Psoas muscle (tissue), 8 donors: ENCODE measurements around the gene TMTC2. TPM values are rescaled to one million over a fixed set of nuclear protein-coding genes. Genes with fewer than 3 reads are reported as not detected.

Experiments used
- ATAC-seq, 4 donors: fragments of 200-7000 bp; cut with Tn5 transposase; one replicate each; pipeline ENCODE4 v1.9.1; 2020; ENCODE audit warnings: moderate library complexity in 3 of 4, mild to moderate bottlenecking in 2 of 4
- DNase-seq, 2 donors: peaks; one replicate each; pipeline ENCODE4 v3.0.0-alpha.2; 2020
- H3K27ac ChIP-seq: fragments of 200-600 bp; one replicate; pipeline ENCODE4 v1.8.0; 2022
- H3K27me3 ChIP-seq, 3 donors: fragments of 200-600 bp in 1 of 3; one replicate each; pipeline versions ENCODE4 v1.6.1 to v1.8.0; 2013 to 2022; ENCODE audit warnings: low read length in 2 of 3, mild to moderate bottlenecking in 2 of 3, moderate library complexity in 1 of 3; ENCODE audit not compliant: insufficient read depth in 3 of 3
- H3K36me3 ChIP-seq, 2 donors: fragments of 200-600 bp in 1 of 2; one replicate each; pipeline versions ENCODE4 v1.6.1 to v1.8.0; 2013 to 2022; ENCODE audit warnings: low read depth in 1 of 2, mild to moderate bottlenecking in 1 of 2, moderate library complexity in 1 of 2; ENCODE audit not compliant: insufficient read depth in 1 of 2
- H3K4me1 ChIP-seq: fragments of 200-600 bp; one replicate; pipeline ENCODE4 v1.8.0; 2022
- H3K4me3 ChIP-seq: fragments of 200-600 bp; one replicate; pipeline ENCODE4 v1.8.0; 2022; ENCODE audit warnings: mild to moderate bottlenecking
- H3K9me3 ChIP-seq: fragments of 200-600 bp; one replicate; pipeline ENCODE4 v1.8.0; 2022
- CTCF ChIP-seq: fragments of 200-600 bp; IDR thresholded peaks from one replicate; pipeline ENCODE4 v1.8.0; 2022; ENCODE audit warnings: antibody characterized with exemption
- WGBS, 3 donors: extraction: QIAGEN DNeasy Blood & Tissue Kit; methylation state at CpG; one replicate each; pipeline versions ENCODE4 v1.1.6 to v1.1.7; 2013; 5-methylcytosine and 5-hydroxymethylcytosine counted together
- intact Hi-C, 2 donors: fragments of 100-400 bp; cut with DNase I; formaldehyde crosslinking; loops; one replicate each; pipeline versions ENCODE4 v1.11.0 to v1.14.2; 2022
- polyA plus RNA-seq, 3 donors: library from polyadenylated mRNA; stranded (reverse); fragments of 200-250 nt; gene quantifications; one replicate each; pipeline ENCODE4 v1.2.3, GENCODE V29; 2013
- total RNA-seq, 4 donors: library from RNA; stranded (reverse); fragmentation: NEBNext Ultra II Directional in 2 of 4; extraction: Animal tissue kit (Norgen Biotek cat#: 25700) in 2 of 4; gene quantifications; one replicate each; pipeline versions ENCODE4 v1.2.1 to v1.2.4, GENCODE V29; 2021 to 2023
- donor health status: healthy with polysubstance abuse.
- donor health status: DM: no; HTN: no; CAD: no; lungs with moderate emphysema.
- donor health status: Bipolar disorder and iron deficiency.
- donor health status: healthy.
- donor health status: DM: yes; HTN: yes; CAD: no.
- donor health status: DM: no; HTN: no; CAD: no.
- donor health status: DM: no; HTN: no; CAD: no.
- donor health status: DM: yes; HTN: yes; CAD: no.

The TMTC2 gene
- total and polyA plus RNA-seq, 7 donors, result 0.85 to 2.7 (median 1.8) TPM

GRCh38 chr12:82723891-82724290 is 37.2 kb downstream of the TMTC2 start:
- Histone ChIP-seq H3K4me1 (no peaks in the 10 kb centered on the region), H3K9me3 (no peaks in the 10 kb centered on the region), H3K4me3 (no peak overlapping the region), H3K27me3 (no peaks in the 10 kb centered on the region), H3K27ac (no peak overlapping the region), H3K36me3 (no peaks in the 10 kb centered on the region)
- no peak for TF ChIP-seq CTCF
- ATAC-seq (no peak), DNase-seq (no peak)
- intact Hi-C loops, result no loop called here
- WGBS, 3 donors, result 81 to 91% (median 88%) methylated on average over 2 of the region's 2 CpGs

- ATAC-seq, result no peak
- no peak for TF ChIP-seq CTCF
- Histone ChIP-seq H3K4me1 (no peaks in the 10 kb centered on the region), H3K9me3 (no peaks in the 10 kb centered on the region), H3K27me3 (no peaks in the 10 kb centered on the region), H3K4me3 (no peak overlapping the region), H3K27ac (no peak overlapping the region), H3K36me3 (no peaks in the 10 kb centered on the region)
- 81 to 93% (median 90%) methylated on average over 1 of the region's 1 CpG for WGBS, 3 donors
- no peak for DNase-seq
- intact Hi-C loops, result no loop called here
Measured at GRCh38 chr12:82725741-82726140, 39.0 kb downstream of the TMTC2 start.

- Histone ChIP-seq H3K36me3 (no peaks in the 10 kb centered on the region), H3K27ac (no peak overlapping the region), H3K4me3 (no peak overlapping the region), H3K27me3 (no peaks in the 10 kb centered on the region), H3K4me1 (no peaks in the 10 kb centered on the region), H3K9me3 (no peaks in the 10 kb centered on the region)
- WGBS, 3 donors, result 89 to 98% (median 96%) methylated on average over 2 of the region's 2 CpGs
- intact Hi-C loops, result no loop called here
- no peak for TF ChIP-seq CTCF
- ATAC-seq (no peak), DNase-seq (no peak)
Measured at GRCh38 chr12:82727886-82728285, 41.2 kb downstream of the TMTC2 start.

- TF ChIP-seq CTCF, result no peak
- H3K4me1 ChIP-seq, result no peaks in the 10 kb centered on the region
- H3K4me3 ChIP-seq, result no peak overlapping the region
- no peak for ATAC-seq
- no peak overlapping the region for H3K27ac ChIP-seq
- no peaks in the 10 kb centered on the region for H3K9me3 ChIP-seq
- WGBS, 3 donors, result 96 to 99% (median 98%) methylated on average over 19 to 22 of the region's 22 CpGs
- H3K36me3 ChIP-seq, result no peaks in the 10 kb centered on the region
- intact Hi-C loops, result no loop called here
- peak in 1 of 2 donors; percentile 53 for DNase-seq
- no peaks in the 10 kb centered on the region for H3K27me3 ChIP-seq
Measured at GRCh38 chr12:82728710-82729109, 42.0 kb downstream of the TMTC2 start.

GRCh38 chr12:82730953-82731459 is 44.3 kb downstream of the TMTC2 start:
- WGBS, 3 donors, result 79 to 85% (median 80%) methylated on average over 7 of the region's 7 CpGs
- Histone ChIP-seq H3K27me3 (no peaks in the 10 kb centered on the region), H3K36me3 (no peaks in the 10 kb centered on the region), H3K9me3 (no peaks in the 10 kb centered on the region), H3K27ac (no peak overlapping the region), H3K4me1 (no peaks in the 10 kb centered on the region), H3K4me3 (no peak overlapping the region)
- DNase-seq (no peak), ATAC-seq (no peak)
- TF ChIP-seq CTCF, result no peak
- intact Hi-C loops, result no loop called here
